Choroid plexus epithelial cell (primary cell): ENCODE data around the gene C1QTNF5.
A peak's percentile ranks its signal among the peaks of the same experiment; 100 is the strongest.

Experiments used
- DNase-seq: peaks from one replicate; pipeline ENCODE4 v3.0.0-alpha.2; 2010; ENCODE audit warnings: low read depth
- H3K4me3 ChIP-seq: 2 replicates; pipeline ENCODE4 v1.5.1; 2011; ENCODE audit warnings: low read depth, mild to moderate bottlenecking, control low read depth, low read length, moderate library complexity
- TF ChIP-seq, protein P1 (sequence below): conservative IDR thresholded peaks from 2 replicates; pipeline ENCODE4 v1.5.1; 2011; ENCODE audit warnings: low read depth, mild to moderate bottlenecking, control low read depth, inconsistent platforms, low read length, moderate library complexity

The C1QTNF5 gene

GRCh38 chr11:119359365-119360214, 18.9 kb upstream of the C1QTNF5 start:
- DNase-seq, result no peak
- TF ChIP-seq, protein P1, sequence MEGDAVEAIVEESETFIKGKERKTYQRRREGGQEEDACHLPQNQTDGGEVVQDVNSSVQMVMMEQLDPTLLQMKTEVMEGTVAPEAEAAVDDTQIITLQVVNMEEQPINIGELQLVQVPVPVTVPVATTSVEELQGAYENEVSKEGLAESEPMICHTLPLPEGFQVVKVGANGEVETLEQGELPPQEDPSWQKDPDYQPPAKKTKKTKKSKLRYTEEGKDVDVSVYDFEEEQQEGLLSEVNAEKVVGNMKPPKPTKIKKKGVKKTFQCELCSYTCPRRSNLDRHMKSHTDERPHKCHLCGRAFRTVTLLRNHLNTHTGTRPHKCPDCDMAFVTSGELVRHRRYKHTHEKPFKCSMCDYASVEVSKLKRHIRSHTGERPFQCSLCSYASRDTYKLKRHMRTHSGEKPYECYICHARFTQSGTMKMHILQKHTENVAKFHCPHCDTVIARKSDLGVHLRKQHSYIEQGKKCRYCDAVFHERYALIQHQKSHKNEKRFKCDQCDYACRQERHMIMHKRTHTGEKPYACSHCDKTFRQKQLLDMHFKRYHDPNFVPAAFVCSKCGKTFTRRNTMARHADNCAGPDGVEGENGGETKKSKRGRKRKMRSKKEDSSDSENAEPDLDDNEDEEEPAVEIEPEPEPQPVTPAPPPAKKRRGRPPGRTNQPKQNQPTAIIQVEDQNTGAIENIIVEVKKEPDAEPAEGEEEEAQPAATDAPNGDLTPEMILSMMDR, result no peak
- no peak overlapping the region for H3K4me3 ChIP-seq

DNA sequence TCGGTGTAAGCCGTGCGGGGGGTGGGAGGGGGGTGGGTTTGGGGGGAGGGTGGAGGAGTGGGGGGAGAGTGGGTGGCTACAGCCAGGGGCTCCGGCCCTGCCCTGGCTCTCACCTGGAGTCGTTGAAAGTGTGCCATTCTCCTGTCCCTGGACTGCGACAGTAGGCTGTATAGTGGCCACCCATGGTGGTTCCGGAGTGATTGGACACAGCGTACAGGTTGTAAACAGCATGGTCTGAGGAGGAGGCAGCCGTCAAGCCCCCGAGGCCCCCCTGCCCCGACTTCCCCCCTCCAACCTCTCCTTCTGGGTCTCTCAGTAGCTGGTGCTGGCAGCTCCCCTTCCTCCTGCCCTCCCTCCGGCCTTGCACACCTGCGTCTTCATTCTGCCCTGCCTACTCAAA, 16.4 kb upstream of the C1QTNF5 start:
- H3K4me3 ChIP-seq, result peak overlapping the region; percentile 48
- TF ChIP-seq, protein P1, result no peak
- no peak for DNase-seq

DNA sequence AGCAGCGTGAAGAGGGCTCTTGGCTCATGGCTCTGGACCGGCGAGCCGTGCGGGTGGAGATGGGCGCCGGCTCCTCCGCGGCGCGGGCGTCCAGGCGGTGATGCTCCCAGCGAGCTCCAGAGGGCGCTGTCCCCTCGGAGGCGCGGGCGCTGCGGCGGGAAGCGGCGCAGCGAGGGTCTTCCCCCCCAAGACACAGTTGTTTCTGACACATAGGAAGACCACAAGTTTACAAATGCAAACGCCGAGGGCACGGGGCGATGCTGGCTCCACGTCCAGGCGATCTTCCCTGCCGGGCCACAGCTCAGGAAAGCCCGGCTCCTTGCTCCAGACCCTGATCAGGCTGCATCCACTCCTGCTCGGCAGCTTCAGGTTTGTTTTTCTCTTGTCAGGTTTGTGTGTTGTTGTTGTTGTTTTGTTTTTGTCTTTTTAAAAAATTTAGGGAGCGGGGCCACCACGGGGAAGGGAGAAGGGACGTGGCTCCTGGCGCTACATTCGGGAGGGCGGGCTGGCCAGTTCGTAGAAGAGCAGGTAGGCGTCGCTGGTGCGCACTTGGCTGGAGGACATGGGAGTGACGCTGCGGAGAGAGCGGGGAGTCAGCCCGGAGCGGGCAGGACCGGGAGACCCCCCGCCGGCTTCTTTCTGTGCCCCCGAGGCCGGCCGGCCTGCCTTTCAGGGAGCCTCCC, 15.8 kb upstream of the C1QTNF5 start:
- TF ChIP-seq, protein P1, result peak; percentile 75
- H3K4me3 ChIP-seq, result peak overlapping the region; percentile 48
- peak; percentile 79 for DNase-seq

- TF ChIP-seq, protein P1, result no peak
- no peak for DNase-seq
- H3K4me3 ChIP-seq, result no peak overlapping the region
Observed at GRCh38 chr11:119355091-119355843, 14.6 kb upstream of the C1QTNF5 start.

- H3K4me3 ChIP-seq, result no peak overlapping the region
- no peak for DNase-seq
- TF ChIP-seq, protein P1, result no peak
Observed at GRCh38 chr11:119352857-119353260, 12.2 kb upstream of the C1QTNF5 start.

- H3K4me3 ChIP-seq, result no peak overlapping the region
- TF ChIP-seq, protein P1, result no peak
- no peak for DNase-seq
Observed at GRCh38 chr11:119351232-119351631, 10.5 kb upstream of the C1QTNF5 start.
